GM21367 (cell line): ENCODE data around the gene CADPS2.

Experiments
- ATAC-seq: cut with Tn5 transposase; IDR thresholded peaks from one replicate; pipeline ENCODE4 v1.9.1; 2021; ENCODE audit not compliant: unreplicated experiment

Gene CADPS2

GRCh38 chr7:122544463-122544862, 341.8 kb downstream of the CADPS2 start:
- peak; percentile 98 for ATAC-seq

DNA sequence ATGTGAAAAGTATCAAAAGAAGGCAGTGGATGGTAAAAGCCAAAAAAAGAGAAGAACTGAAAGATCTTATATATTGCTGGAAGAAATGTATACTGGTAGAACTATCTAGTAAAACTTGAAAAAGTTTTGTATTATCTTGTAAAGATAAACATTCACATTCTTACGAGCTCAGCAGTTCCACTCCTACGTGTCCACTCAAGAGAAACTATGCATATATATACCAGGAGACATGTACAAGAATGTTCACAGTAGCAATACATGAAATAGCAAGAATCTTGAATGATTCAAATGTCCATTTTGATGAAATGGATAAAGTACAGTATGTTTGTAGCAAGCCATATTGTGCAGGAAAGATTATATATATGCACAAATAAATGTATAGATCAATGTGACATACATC, 342.4 kb downstream of the CADPS2 start:
- ATAC-seq, result no peak

- ATAC-seq, result no peak
These were observed 343.1 kb downstream of the CADPS2 start for GRCh38 chr7:122543166-122543565.

GRCh38 chr7:122535086-122535485, 351.2 kb downstream of the CADPS2 start:
- ATAC-seq, result no peak

DNA sequence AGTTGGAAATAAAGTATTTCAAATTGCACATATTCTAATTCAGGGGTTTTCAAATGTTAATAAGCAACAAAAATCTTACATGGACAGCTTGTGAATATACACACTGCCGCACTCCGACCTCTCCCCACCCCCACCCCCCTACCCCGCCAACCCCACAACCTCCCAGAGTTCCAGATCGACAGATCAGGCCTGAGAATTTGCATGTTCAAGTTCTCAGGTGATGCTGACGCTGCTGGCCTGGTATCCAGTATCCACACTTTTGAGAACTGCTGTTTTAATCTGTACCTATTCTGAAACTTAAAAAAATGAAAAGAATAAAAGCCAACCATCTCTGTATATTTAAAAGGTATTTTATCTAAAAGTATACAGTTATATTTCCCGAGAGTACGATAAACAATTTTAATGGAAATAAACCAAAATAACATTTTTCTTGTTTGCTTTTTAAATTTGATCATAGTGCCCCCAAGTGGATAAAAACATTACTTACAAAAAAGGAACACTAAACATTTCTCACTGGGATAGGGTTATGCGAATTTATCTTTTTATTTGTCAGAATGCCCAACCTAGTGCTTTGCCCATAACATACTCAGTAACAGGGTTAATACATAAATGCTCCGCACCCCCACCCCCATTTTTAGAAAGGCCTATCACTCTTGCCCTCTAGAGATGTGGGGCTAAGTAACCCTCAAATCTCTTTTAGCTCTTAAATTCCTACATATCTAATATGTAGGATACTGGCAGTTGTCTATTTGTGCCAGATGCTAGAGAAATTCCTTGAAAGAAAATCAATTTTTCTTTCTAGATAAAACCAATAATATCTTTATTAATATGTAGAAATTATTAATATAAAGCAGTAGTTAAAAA, 353.6 kb downstream of the CADPS2 start:
- ATAC-seq, result no peak

DNA sequence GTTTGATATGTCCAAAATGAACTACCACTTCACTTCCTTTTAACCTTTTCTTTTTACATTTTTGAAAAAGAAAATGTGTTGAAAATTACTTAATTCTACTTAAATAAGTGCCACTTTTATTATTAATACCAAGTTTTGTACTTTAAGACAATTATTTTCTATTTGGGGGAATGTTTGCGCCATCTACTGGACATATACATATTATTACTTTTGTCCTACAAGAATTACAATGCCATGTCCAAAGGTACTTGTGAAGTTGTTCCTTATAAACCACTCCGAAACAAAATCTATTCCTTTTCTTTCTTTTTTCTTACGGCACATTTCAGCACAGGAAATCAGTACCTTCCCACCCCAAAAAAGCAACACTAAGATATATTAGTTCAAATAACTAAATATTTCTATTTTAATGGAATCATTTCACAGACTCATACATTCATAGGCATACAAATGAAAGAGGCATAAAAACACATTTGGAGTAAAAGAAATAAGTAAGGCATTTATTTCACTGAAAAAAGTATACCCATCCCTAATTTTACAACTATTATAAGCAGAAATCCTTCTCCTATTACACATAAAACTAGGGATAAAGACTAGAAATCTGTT, 357.3 kb downstream of the CADPS2 start:
- no peak for ATAC-seq

DNA sequence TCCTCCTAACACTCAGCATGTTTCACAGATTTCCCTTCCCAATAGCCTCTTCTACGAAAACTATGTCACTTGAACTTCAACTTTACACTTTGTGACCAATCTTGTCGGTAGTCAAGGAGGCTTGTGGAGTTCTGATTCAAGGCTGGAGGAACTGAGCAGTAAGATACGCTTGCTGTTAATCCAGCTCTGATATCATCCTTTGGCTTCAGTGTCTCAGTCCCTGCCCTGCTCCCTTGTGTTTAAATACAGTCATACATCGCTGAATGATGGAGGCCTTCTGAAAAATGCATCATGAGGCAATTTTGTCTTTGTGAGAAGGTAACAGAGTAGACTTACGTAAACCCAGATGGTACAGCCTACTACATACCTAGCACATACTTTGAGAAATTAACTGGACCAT, 360.9 kb downstream of the CADPS2 start:
- no peak for ATAC-seq

DNA sequence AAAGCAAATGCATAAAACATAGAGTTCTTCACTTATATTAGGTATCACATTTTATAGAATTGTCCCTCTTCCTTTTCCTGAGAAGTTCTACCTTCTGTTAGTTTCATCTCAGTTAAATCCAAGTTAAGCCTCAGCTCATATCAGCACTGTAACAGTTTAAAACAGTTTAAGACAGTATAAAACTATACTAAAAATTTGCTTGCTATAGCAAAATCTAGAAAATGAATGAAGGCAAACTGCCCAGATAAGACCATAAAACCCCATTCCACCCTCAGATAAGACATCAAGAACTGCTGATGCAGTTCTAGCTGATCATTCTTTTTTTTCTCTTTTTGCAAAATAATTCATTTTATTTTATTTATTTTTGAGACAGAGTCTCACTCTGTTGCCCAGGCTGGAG, 364.5 kb downstream of the CADPS2 start:
- ATAC-seq, result no peak

GRCh38 chr7:122520971-122521555, 365.2 kb downstream of the CADPS2 start:
- ATAC-seq, result no peak

DNA sequence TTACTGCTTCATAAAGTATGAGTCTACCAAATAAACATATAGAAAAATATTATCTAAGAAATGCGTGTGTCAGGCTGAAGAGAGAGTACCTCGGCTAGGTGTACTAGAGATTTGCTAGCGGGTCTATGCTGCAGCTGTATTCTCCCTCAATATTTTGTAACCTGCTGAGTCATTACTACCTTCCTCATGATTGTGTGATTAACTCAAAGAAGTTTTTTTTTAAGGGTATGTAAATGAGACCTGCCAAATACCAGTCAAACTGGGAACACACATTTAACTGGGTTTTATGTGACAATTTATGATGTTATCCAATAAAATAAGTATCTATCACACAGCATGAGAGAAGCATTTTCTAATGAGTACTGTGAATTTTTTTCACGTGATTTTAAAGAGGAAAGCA, 367.8 kb downstream of the CADPS2 start:
- ATAC-seq, result no peak

DNA sequence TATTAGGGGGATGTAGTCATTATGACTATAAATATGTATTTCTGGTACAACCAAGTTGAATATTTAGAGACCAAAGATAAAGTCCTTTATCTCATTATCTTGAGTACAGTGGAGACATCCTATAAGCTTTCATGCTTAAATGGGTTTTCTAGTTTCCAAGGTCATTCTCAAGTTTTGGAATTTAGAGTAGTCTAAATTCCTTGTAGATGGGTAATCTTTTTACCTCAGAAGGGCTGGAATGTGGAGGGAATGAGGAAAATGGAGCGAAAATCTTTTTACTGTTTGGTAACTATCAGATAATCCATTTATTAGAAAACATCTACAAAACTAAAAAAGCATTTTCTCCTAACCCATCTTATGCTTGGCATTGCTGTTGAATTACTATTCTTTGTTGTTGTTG, 368.7 kb downstream of the CADPS2 start:
- no peak for ATAC-seq

GRCh38 chr7:122515404-122515803, 370.9 kb downstream of the CADPS2 start:
- ATAC-seq, result no peak

DNA sequence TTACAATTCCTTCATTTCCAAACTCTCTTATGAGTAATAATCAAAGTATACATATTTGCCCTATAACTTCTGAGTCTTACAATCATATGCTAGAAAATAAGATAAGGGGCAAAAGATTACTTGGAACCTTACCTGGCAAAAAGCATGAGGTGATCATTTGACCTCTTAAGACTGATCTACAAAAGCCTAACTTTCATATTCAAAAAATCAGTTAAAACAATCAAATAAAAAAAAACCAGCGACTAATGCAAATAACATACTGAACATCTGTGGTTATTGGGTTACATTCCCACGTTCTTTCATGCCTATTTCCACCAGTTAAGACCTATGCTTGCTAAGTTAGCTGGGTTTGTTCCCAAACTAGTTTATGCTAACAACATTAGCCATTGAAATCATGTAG, 375.0 kb downstream of the CADPS2 start:
- no peak for ATAC-seq

GRCh38 chr7:122507591-122507990, 378.7 kb downstream of the CADPS2 start:
- ATAC-seq, result no peak

DNA sequence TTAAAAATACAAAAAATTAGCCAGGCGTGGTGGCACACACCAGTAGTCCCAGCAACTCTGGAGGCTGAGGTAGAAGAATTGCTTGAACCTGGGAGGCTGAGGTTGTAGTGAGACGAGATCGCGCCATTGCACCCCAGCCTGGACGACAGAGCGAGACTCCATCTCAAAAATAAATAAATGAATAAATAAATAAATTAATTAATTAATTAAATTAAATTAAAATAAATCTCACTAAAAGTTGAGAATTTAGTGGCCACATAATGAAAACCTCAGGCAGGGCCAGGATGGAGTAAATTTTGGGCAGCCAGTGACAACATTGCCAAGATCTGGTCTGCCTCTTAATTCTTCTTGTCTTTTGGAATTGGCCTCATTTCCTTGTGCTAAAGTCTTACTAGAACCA, 394.3 kb downstream of the CADPS2 start:
- no peak for ATAC-seq

- ATAC-seq, result no peak
These were observed 398.0 kb downstream of the CADPS2 start for GRCh38 chr7:122488241-122488640.

GRCh38 chr7:122487131-122487530, 399.1 kb downstream of the CADPS2 start:
- no peak for ATAC-seq

DNA sequence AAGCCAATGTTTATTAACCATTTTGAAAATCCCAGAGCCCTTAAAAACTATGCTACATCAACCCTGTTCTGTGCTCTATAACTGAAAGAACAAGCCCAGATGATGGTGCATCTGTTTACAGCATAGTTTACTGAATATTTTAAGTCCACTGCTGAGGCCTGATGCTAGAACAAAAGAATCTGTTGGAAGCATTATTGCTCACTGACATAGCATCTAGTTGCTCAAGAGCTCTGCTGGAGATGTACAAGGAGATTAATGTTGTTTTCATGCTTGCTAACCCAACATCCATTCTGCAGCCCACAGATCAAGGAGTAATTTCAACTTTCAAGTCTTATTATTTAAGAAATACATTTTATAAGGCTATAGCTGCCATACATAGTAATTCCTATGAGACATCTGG, 400.4 kb downstream of the CADPS2 start:
- no peak for ATAC-seq

DNA sequence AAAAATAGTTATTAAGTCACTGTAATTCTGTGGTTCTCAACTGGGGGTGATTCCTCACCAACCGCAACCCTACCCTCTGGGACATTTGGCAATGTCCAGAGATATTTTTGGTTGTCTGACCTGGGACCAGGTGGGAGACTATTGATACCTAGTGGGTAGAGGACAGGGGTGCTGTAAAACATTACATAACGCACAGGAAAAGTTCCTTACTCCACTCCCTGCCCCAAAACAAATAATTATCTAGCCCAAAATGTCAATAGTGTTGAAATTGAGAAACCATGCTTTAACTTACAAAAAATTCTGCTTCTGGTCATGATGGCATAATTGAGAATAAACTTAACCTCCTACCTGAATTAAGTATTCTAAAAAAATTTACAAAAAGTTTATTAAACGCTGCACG, 404.0 kb downstream of the CADPS2 start:
- no peak for ATAC-seq

DNA sequence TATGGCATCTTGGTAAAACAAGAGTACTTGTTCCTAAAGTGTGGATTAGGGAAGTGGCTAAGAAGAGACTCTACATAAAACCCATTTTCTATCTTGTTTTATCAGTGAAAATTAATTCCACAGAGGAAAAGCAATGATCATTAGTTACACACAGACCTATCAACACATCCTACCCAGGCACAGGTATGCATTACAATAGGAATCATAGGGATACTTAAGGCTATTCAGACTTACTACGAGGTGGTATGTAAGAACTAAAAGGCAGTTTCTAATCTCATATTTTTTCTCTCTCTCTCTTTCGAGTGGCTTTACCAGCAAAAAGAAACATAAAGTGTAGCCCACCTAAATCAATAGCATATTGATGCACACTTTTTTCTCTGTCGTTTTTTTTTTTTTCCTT, 415.4 kb downstream of the CADPS2 start:
- no peak for ATAC-seq

- no peak for ATAC-seq
These were observed 417.3 kb downstream of the CADPS2 start for GRCh38 chr7:122468945-122469344.
